OCI-LY7 (cell line): ENCODE data around the gene PRODH2. TPM values are rescaled to one million over a fixed set of nuclear protein-coding genes. Genes with fewer than 3 reads are reported as not detected.
"Not testable (repeated sequence)": the region's sequence is repeated elsewhere in the genome, so short reads cannot be mapped to it uniquely, and the experiment has no call there.

ENCODE experiments used
- BruUV-seq: library from RNA; stranded (reverse); fragments of 400-500 nt; replicated peaks from 2 replicates; lab custom pipeline; 2021; lab: Mats Ljungman, UMichigan
- CTCF ChIA-PET: fragments of 300-600 bp; sonication (Branson Sonifier 250); formaldehyde crosslinking; loops from one replicate; lab custom pipeline; 2022; ENCODE audit warnings: antibody characterized with exemption; ENCODE audit not compliant: unreplicated experiment; lab: Charles Lee
- POLR2A ChIA-PET: fragments of 300-600 bp; sonication (Branson Sonifier 250); formaldehyde crosslinking; loops from one replicate; lab custom pipeline; 2022; ENCODE audit warnings: antibody characterized with exemption; lab: Charles Lee
- DNase-seq: peaks from one replicate; pipeline ENCODE4 v3.0.0-alpha.2; 2015; ENCODE audit warnings: low spot score
- H2AFZ ChIP-seq: fragments of 200-600 bp; sonication (generic), shearing (Covaris generic); 2 replicates; pipeline ENCODE4 v1.6.1; 2014; ENCODE audit warnings: mild to moderate bottlenecking, antibody characterized with exemption, low read length, moderate library complexity
- H3K27ac ChIP-seq: fragments of 200-600 bp; sonication (generic); 2 replicates; pipeline ENCODE4 v1.5.1; 2014; ENCODE audit warnings: mixed run types, low read depth, mild to moderate bottlenecking, moderate library complexity, low read length, inconsistent platforms; ENCODE audit not compliant: poor library complexity, severe bottlenecking
- H3K36me3 ChIP-seq: fragments of 200-600 bp; sonication (generic); 2 replicates; pipeline ENCODE4 v1.6.1; 2014; ENCODE audit warnings: mild to moderate bottlenecking, antibody characterized with exemption, low read length, moderate library complexity, mixed read lengths; ENCODE audit not compliant: insufficient read depth
- H3K4me1 ChIP-seq: fragments of 200-600 bp; sonication (generic); 2 replicates; pipeline ENCODE4 v1.5.1; 2014; ENCODE audit warnings: mild to moderate bottlenecking, low read length; ENCODE audit not compliant: insufficient read depth, poor library complexity, severe bottlenecking
- H3K4me2 ChIP-seq: fragments of 200-600 bp; sonication (generic); 2 replicates; pipeline ENCODE4 v1.6.1; 2014; ENCODE audit warnings: mild to moderate bottlenecking, low read length
- H3K4me3 ChIP-seq: fragments of 200-600 bp; sonication (generic); 2 replicates; pipeline ENCODE4 v1.5.1; 2014; ENCODE audit warnings: mild to moderate bottlenecking, low read depth, low read length; ENCODE audit not compliant: poor library complexity, severe bottlenecking
- H3K79me2 ChIP-seq: fragments of 200-600 bp; sonication (generic); 2 replicates; pipeline ENCODE4 v1.6.1; 2016; ENCODE audit warnings: low read depth, mild to moderate bottlenecking, low read length, moderate library complexity, mixed read lengths; ENCODE audit not compliant: insufficient read depth
- H3K9me2 ChIP-seq: fragments of 200-600 bp; sonication (generic); 2 replicates; pipeline ENCODE4 v1.6.1; 2016; ENCODE audit warnings: mild to moderate bottlenecking, low read length, mixed read lengths; ENCODE audit not compliant: insufficient read depth
- H3K9me3 ChIP-seq: fragments of 200-600 bp; sonication (generic); 2 replicates; pipeline ENCODE4 v1.6.1; 2014; ENCODE audit warnings: mild to moderate bottlenecking, mixed run types, low read length, mixed read lengths
- H4K20me1 ChIP-seq: fragments of 200-600 bp; sonication (generic); 2 replicates; pipeline ENCODE4 v1.6.1; 2014; ENCODE audit warnings: mild to moderate bottlenecking, antibody characterized with exemption, low read length, moderate library complexity, mixed read lengths; ENCODE audit not compliant: insufficient read depth
- EZH2phosphoT487 ChIP-seq: fragments of 200-600 bp; sonication (generic); IDR thresholded peaks from 2 replicates; pipeline ENCODE4 v1.6.1; 2018; ENCODE audit warnings: low read depth, borderline replicate concordance, mild to moderate bottlenecking, mixed run types, antibody characterized with exemption, low read length, moderate library complexity, mixed read lengths
- intact Hi-C: fragments of 100-400 bp; cut with micrococcal nuclease; formaldehyde crosslinking; loops from one replicate; pipeline ENCODE4 v1.10.0; 2022; ENCODE audit not compliant: unreplicated experiment
- total RNA-seq, 2 experiments: library from RNA; depleted of rRNA in 1 of 2; stranded (reverse); fragments of >200 nt in 1 of 2; shearing (Covaris generic) in 1 of 2; gene quantifications; 2 replicates each; pipeline ENCODE4 v1.2.3, GENCODE V29; 2014 to 2022
- TF ChIP-seq, protein P1 (sequence below): fragments of 200-600 bp; sonication (generic); conservative IDR thresholded peaks from 2 replicates; pipeline ENCODE4 v1.5.1; 2014; ENCODE audit warnings: mild to moderate bottlenecking, antibody characterized with exemption, low read length, moderate library complexity, mixed read lengths

PRODH2 gene
- total RNA-seq, 2 experiments from 2014 or later: not detected

DNA sequence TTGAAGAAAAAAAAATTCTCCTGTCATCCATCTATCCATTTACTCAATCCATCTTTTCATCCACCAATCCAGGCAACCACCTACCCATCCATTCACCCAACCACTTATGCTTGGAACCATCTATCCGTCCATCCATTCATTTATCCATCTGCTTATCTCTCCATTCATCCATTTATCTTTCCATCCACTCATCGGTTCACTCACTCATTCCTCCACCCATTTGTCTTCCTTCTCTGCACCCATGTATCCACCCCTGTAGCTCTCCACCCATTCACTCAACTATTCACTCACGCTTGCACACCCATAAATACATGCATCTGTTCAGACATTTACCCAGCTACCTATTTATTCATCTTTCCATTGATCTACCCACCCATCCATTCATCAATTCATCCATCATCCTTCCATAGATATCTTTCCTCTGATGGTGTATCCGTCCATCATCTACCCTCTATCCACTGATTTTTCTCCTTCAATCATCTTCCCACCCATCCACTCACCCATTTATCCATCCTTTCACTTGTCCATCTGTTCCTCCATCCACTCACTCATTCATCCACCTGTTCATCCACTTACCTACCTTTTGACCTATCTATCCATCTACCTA, 30.1 kb upstream of the PRODH2 start:
- intact Hi-C loops: no loop called here
- POLR2A ChIA-PET: no interaction called here
- Histone ChIP-seq H2AFZ (no peak overlapping the region), H3K9me2 (no peaks in the 10 kb centered on the region), H3K4me3 (no peak overlapping the region), H3K4me2 (no peak overlapping the region), H4K20me1 (no peaks in the 10 kb centered on the region), H3K9me3 (no peaks in the 10 kb centered on the region), H3K36me3 (no peaks in the 10 kb centered on the region), H3K27ac (no peak overlapping the region), H3K79me2 (no peaks in the 10 kb centered on the region), H3K4me1 (no peaks in the 10 kb centered on the region)
- BruUV-seq: no TSS peak
- TF ChIP-seq, protein P1, sequence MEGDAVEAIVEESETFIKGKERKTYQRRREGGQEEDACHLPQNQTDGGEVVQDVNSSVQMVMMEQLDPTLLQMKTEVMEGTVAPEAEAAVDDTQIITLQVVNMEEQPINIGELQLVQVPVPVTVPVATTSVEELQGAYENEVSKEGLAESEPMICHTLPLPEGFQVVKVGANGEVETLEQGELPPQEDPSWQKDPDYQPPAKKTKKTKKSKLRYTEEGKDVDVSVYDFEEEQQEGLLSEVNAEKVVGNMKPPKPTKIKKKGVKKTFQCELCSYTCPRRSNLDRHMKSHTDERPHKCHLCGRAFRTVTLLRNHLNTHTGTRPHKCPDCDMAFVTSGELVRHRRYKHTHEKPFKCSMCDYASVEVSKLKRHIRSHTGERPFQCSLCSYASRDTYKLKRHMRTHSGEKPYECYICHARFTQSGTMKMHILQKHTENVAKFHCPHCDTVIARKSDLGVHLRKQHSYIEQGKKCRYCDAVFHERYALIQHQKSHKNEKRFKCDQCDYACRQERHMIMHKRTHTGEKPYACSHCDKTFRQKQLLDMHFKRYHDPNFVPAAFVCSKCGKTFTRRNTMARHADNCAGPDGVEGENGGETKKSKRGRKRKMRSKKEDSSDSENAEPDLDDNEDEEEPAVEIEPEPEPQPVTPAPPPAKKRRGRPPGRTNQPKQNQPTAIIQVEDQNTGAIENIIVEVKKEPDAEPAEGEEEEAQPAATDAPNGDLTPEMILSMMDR: no peak
- no peak for TF ChIP-seq EZH2phosphoT487
- CTCF ChIA-PET: interaction anchor here (0.6 kb wide), 1 partner anchor 23 kb away, joined by 3 read pairs; no protein-coding TSS in a partner anchor
- no peak for DNase-seq

DNA sequence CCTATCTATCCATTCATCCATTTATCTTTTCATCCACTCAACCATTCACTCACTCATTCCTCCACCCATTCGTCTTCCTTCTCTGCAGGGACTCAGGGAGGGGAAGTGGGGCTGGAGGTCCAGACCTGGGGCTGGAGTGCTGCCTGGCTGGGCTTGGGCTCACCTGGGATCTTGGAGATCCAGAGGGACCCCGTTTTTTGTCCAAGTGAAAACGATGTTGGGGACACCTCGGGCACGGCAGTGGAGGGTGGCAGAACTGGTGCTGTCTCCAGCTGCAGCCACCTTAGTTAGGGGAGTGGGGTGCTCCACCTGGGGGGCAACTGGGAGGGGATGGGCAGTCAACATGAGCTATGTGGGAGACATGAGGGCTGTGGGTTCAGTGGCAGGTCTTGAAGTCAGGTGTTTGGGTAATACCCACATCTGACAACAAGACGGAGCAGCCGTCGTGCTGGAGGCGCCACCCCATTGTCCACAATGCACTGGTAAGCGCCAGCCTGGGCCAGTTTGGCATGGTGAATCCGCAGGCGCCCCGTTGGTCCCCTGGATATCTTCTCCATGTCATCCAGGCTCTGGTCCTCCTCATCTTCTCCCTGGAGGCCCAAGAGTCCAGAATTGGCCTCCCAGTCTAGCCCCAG, 29.4 kb upstream of the PRODH2 start:
- BruUV-seq: no TSS peak
- CTCF ChIA-PET: no interaction called here
- Histone ChIP-seq H3K9me2 (no peaks in the 10 kb centered on the region), H3K36me3 (no peaks in the 10 kb centered on the region), H3K4me3 (no peak overlapping the region), H3K9me3 (no peaks in the 10 kb centered on the region), H2AFZ (no peak overlapping the region), H3K79me2 (no peaks in the 10 kb centered on the region), H3K4me1 (no peaks in the 10 kb centered on the region), H3K27ac (no peak overlapping the region), H3K4me2 (no peak overlapping the region), H4K20me1 (no peaks in the 10 kb centered on the region)
- POLR2A ChIA-PET: no interaction called here
- no peak for DNase-seq
- no peak for TF ChIP-seq EZH2phosphoT487
- TF ChIP-seq, protein P1: no peak
- intact Hi-C loops: no loop called here

DNA sequence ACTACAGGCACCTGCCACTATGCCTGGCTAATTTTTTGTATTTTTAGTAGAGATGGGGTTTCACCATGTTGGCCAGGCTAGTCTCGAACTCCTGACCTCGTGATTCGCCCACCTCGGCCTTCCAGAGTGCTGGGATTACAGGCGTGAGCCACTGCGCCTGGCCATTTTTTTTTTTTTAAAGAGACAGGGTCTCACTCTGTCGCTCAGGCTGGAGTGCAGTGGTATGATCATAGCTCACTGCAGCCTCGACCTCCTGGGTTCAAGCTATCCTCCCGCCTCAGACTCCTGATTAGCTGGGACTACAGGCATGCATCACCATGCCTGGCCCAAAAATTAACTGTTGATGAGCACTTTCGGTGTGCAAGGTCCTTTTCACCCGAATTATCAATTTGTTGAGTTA, 23.5 kb upstream of the PRODH2 start:
- H3K4me3 ChIP-seq, H3K27ac ChIP-seq, H2AFZ ChIP-seq, POLR2A ChIA-PET, CTCF ChIA-PET, BruUV-seq, H3K79me2 ChIP-seq, H3K36me3 ChIP-seq, H4K20me1 ChIP-seq, H3K4me2 ChIP-seq, H3K4me1 ChIP-seq, H3K9me3 ChIP-seq, H3K9me2 ChIP-seq, intact Hi-C loops, DNase-seq: not testable (repeated sequence)
